Natural killer cell (primary cell): ENCODE results near the gene CARD6. TPM values are rescaled to one million over a fixed set of nuclear protein-coding genes. Genes with fewer than 3 reads are reported as not detected.
"Not testable (repeated sequence)": the region's sequence is repeated elsewhere in the genome, so short reads cannot be mapped to it uniquely, and the experiment has no call there.

Source experiments
- ATAC-seq, 3 donors: fragments of 150-1000 bp in 2 of 3; fragments of 200-7000 bp in 1 of 3; cut with Tn5 transposase; 1 replicate in 1 of 3; 2 replicates in 2 of 3; pipeline ENCODE4 v1.10.0; 2021; ENCODE audit warnings: mild to moderate bottlenecking in 2 of 3, moderate library complexity in 2 of 3
- DNase-seq, 2 donors: peaks; one replicate each; pipeline versions ENCODE4 v3.0.0 to v3.0.0-alpha.2; 2013 to 2021; ENCODE audit warnings: mixed read lengths in 1 of 2
- H3K27ac ChIP-seq: one replicate; pipeline ENCODE4 v1.5.1; 2013; ENCODE audit warnings: mild to moderate bottlenecking, low read length
- H3K27me3 ChIP-seq: one replicate; pipeline ENCODE4 v1.6.1; 2013; ENCODE audit warnings: low read length; ENCODE audit not compliant: control insufficient read depth, insufficient read depth
- H3K36me3 ChIP-seq: one replicate; pipeline ENCODE4 v1.6.1; 2013; ENCODE audit warnings: low read length; ENCODE audit not compliant: control insufficient read depth, insufficient read depth
- H3K4me1 ChIP-seq: one replicate; pipeline ENCODE4 v1.6.1; 2013; ENCODE audit warnings: low read length; ENCODE audit not compliant: control insufficient read depth, insufficient read depth
- H3K4me3 ChIP-seq: one replicate; pipeline ENCODE4 v1.5.1; 2013; ENCODE audit warnings: low read length
- H3K9me3 ChIP-seq: one replicate; pipeline ENCODE4 v1.6.1; 2013; ENCODE audit warnings: low read length; ENCODE audit not compliant: control insufficient read depth, insufficient read depth
- H3K27ac Mint-ChIP-seq, 2 donors: one replicate each; pipeline ENCODE4 v1.8.0; 2022; ENCODE audit warnings: mild to moderate bottlenecking in 2 of 2, mixed read lengths in 2 of 2, moderate library complexity in 1 of 2
- H3K27me3 Mint-ChIP-seq, 2 donors: one replicate each; pipeline ENCODE4 v1.8.0; 2022; ENCODE audit warnings: low read depth in 2 of 2, mixed read lengths in 2 of 2
- H3K36me3 Mint-ChIP-seq: one replicate; pipeline ENCODE4 v1.8.0; 2022; ENCODE audit warnings: mixed read lengths
- H3K4me1 Mint-ChIP-seq, 2 donors: one replicate each; pipeline ENCODE4 v1.8.0; 2022; ENCODE audit warnings: mixed read lengths in 2 of 2
- H3K4me3 Mint-ChIP-seq: one replicate; pipeline ENCODE4 v1.8.0; 2022; ENCODE audit warnings: mild to moderate bottlenecking, moderate library complexity, mixed read lengths
- H3K9me3 Mint-ChIP-seq, 2 donors: one replicate each; pipeline ENCODE4 v1.8.0; 2022; ENCODE audit warnings: mixed read lengths in 2 of 2
- CTCF ChIP-seq: fragments of 200-600 bp; IDR thresholded peaks from one replicate; pipeline ENCODE4 v1.8.0; 2022; ENCODE audit warnings: antibody characterized with exemption
- WGBS: methylation state at CpG from one replicate; pipeline ENCODE4 v1.1.7; 2013; ENCODE audit warnings: missing lambda C conversion rate; ENCODE audit not compliant: insufficient coverage; 5-methylcytosine and 5-hydroxymethylcytosine counted together
- intact Hi-C: fragments of 100-400 bp; cut with micrococcal nuclease; formaldehyde crosslinking; loops from one replicate; pipeline ENCODE4 v1.14.2; 2022
- total RNA-seq, 4 donors: library from RNA; stranded (reverse); fragments of 120-200 nt in 1 of 4; gene quantifications; one replicate each; pipeline versions ENCODE4 v1.2.3 to v1.2.4, GENCODE V29; 2013 to 2022

The CARD6 gene
- total RNA-seq, 3 donors from 2014 or later (not counting 1 experiment from before 2014, with no cell fraction given), result 3.4 to 5.2 (median 3.9) TPM

- Histone ChIP-seq H3K36me3 (no peaks in the 10 kb centered on the region), H3K27me3 (no peaks in the 10 kb centered on the region), H3K4me3 (no peak overlapping the region), H3K27ac (no peak overlapping the region), H3K9me3 (no peaks in the 10 kb centered on the region), H3K4me1 (peaks cover 6% of the 10 kb centered on the region)
- TF ChIP-seq CTCF, result no peak
- Mint-ChIP-seq H3K4me3 (no peak overlapping the region), H3K36me3 (no peaks in the 10 kb centered on the region), H3K27me3 (no peaks in the 10 kb centered on the region), H3K9me3 (no peaks in the 10 kb centered on the region), H3K4me1 (no peaks in the 10 kb centered on the region), H3K27ac (no peak overlapping the region)
- intact Hi-C loops, result no loop called here
- 0% methylated on average over 1 of the region's 1 CpG for WGBS
- DNase-seq, result no peak
- ATAC-seq, result no peak
These were observed 29.0 kb upstream of the CARD6 start for GRCh38 chr5:40812125-40812524.

GRCh38 chr5:40813698-40814281, 27.4 kb upstream of the CARD6 start:
- H3K27ac ChIP-seq, result no peak overlapping the region
- H3K4me3 Mint-ChIP-seq, result no peak overlapping the region
- H3K9me3 Mint-ChIP-seq, result no peaks in the 10 kb centered on the region
- no peak for TF ChIP-seq CTCF
- intact Hi-C loops, result no loop called here
- no peaks in the 10 kb centered on the region for H3K9me3 ChIP-seq
- 67% methylated on average over 2 of the region's 2 CpGs for whole genome bisulfite sequencing
- no peak for DNase-seq
- H3K27ac Mint-ChIP-seq, result no peak overlapping the region
- no peaks in the 10 kb centered on the region for H3K27me3 Mint-ChIP-seq
- no peaks in the 10 kb centered on the region for H3K27me3 ChIP-seq
- no peaks in the 10 kb centered on the region for H3K4me1 Mint-ChIP-seq
- no peaks in the 10 kb centered on the region for H3K36me3 Mint-ChIP-seq
- no peaks in the 10 kb centered on the region for H3K36me3 ChIP-seq
- H3K4me1 ChIP-seq, result no peaks in the 10 kb centered on the region
- no peak for ATAC-seq
- no peak overlapping the region for H3K4me3 ChIP-seq

GRCh38 chr5:40823459-40823858, 17.7 kb upstream of the CARD6 start:
- no peak overlapping the region for H3K27ac ChIP-seq
- H3K36me3 ChIP-seq, result peaks cover 23% of the 10 kb centered on the region
- WGBS, result 73% methylated on average over 1 of the region's 1 CpG
- no peaks in the 10 kb centered on the region for H3K4me1 ChIP-seq
- Mint-ChIP-seq H3K27me3 (no peaks in the 10 kb centered on the region), H3K27ac (peak overlapping the region in 1 of 2 donors; percentile 14), H3K4me3 (no peak overlapping the region), H3K36me3 (peaks cover 10% of the 10 kb centered on the region), H3K4me1 (peaks cover 4 to 10% of the 10 kb centered on the region in 2 donors), H3K9me3 (no peaks in the 10 kb centered on the region)
- no peak for TF ChIP-seq CTCF
- H3K27me3 ChIP-seq, result no peaks in the 10 kb centered on the region
- no peaks in the 10 kb centered on the region for H3K9me3 ChIP-seq
- intact Hi-C loops, result no loop called here
- no peak for ATAC-seq
- H3K4me3 ChIP-seq, result no peak overlapping the region
- DNase-seq, result no peak

GRCh38 chr5:40825461-40826043, 15.6 kb upstream of the CARD6 start:
- 94% methylated on average over 11 of the region's 11 CpGs for WGBS
- ATAC-seq, H3K4me3 ChIP-seq, H3K27ac ChIP-seq, H3K9me3 ChIP-seq, H3K27me3 Mint-ChIP-seq, intact Hi-C loops, DNase-seq, H3K9me3 Mint-ChIP-seq, H3K27me3 ChIP-seq, H3K4me1 ChIP-seq, H3K4me3 Mint-ChIP-seq: not testable (repeated sequence)
- Mint-ChIP-seq H3K4me1 (peaks cover 16 to 22% of the 10 kb centered on the region in 2 donors), H3K27ac (peak overlapping the region in 1 of 2 donors; percentile 7), H3K36me3 (peaks cover 21% of the 10 kb centered on the region)
- peaks cover 44% of the 10 kb centered on the region for H3K36me3 ChIP-seq
